Measurements from ENCODE around the gene VWA1.
A peak's percentile ranks its signal among the peaks of the same experiment; 100 is the strongest.

GRCh38 chr1:1430114-1430982, 5.1 kb upstream of the VWA1 start:
- TF ChIP-seq, protein P1, sequence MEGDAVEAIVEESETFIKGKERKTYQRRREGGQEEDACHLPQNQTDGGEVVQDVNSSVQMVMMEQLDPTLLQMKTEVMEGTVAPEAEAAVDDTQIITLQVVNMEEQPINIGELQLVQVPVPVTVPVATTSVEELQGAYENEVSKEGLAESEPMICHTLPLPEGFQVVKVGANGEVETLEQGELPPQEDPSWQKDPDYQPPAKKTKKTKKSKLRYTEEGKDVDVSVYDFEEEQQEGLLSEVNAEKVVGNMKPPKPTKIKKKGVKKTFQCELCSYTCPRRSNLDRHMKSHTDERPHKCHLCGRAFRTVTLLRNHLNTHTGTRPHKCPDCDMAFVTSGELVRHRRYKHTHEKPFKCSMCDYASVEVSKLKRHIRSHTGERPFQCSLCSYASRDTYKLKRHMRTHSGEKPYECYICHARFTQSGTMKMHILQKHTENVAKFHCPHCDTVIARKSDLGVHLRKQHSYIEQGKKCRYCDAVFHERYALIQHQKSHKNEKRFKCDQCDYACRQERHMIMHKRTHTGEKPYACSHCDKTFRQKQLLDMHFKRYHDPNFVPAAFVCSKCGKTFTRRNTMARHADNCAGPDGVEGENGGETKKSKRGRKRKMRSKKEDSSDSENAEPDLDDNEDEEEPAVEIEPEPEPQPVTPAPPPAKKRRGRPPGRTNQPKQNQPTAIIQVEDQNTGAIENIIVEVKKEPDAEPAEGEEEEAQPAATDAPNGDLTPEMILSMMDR (IDR thresholded peaks at IDR 0.05) = no peak
- no peak for TF ChIP-seq EP300 (IDR thresholded peaks at IDR 0.05; ENCODE audit: borderline replicate concordance in 1 of 2, low read depth in 1 of 2, low read length in 1 of 2)
- TF ChIP-seq YY1 (IDR thresholded peaks at IDR 0.05; ENCODE audit: low read depth) = no peak
- TF ChIP-seq GABPA (IDR thresholded peaks at IDR 0.05; ENCODE audit: low read depth) = no peak
- TF ChIP-seq USF1 (IDR thresholded peaks at IDR 0.05; ENCODE audit: borderline replicate concordance, low read depth) = no peak
- peak; percentile 2; the same call in 1 of the 2 replicates for TF ChIP-seq RAD21 (IDR thresholded peaks at IDR 0.05; ENCODE audit: low read length)
- TF ChIP-seq TEAD4 (IDR thresholded peaks at IDR 0.05; ENCODE audit: borderline replicate concordance, insufficient read depth) = no peak
